ENCODE data around the gene VWA1. TPM values are rescaled to one million over a fixed set of nuclear protein-coding genes. Genes with fewer than 3 reads are reported as not detected.

VWA1 gene
- total RNA-seq, 4 donors from 2014 or later: 59.8 to 137 (median 96.4) TPM

DNA sequence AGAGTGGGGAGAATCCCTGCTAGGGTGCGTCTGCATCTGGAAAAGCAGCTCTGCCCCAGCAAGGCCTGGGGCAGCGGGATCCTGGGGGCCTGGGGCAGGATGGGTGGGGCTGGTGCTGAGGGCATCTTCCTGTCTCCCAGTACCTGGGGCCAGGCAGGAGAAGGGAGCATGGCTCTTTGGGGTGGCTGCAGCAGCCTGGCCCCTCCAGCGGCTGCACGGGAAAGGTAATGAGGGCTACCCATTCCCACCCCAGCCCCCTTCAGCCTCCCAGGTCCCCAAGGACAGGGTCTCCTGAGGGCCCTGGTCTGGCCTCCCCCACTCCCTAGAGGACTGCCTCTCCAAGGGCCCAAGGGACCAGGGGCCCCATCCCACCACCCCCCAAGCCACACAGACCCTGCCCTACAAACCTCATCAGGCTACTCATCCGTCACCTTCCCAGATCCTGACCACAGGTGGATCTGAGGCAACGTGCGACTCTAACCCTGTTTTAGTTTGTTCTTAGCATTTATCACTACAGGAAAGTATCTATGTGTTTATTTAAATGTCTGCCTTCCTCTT, 13.5 kb upstream of the VWA1 start:
- 65% methylated on average over 3 of the region's 7 CpGs; no CpG with 5 or more reads in 1 of the 2 donors for WGBS, 2 donors (ENCODE audit: low coverage in 1 of 2)
- H3K4me3 ChIP-seq: no peak overlapping the region
- H3K27ac ChIP-seq: peak overlapping the region in 2 of 4 donors; percentile 54 to 76
- no peak for ATAC-seq
- peaks cover 0 to 46% (median 8%) of the 10 kb centered on the region in 3 donors for H3K4me1 ChIP-seq
- H3K36me3 ChIP-seq: no peaks in the 10 kb centered on the region
- TF ChIP-seq EP300 (IDR thresholded peaks at IDR 0.05) (no peak), POLR2A (IDR thresholded peaks at IDR 0.05) (no peak), POLR2AphosphoS5 (IDR thresholded peaks at IDR 0.05) (no peak)
- TF ChIP-seq, protein P1, sequence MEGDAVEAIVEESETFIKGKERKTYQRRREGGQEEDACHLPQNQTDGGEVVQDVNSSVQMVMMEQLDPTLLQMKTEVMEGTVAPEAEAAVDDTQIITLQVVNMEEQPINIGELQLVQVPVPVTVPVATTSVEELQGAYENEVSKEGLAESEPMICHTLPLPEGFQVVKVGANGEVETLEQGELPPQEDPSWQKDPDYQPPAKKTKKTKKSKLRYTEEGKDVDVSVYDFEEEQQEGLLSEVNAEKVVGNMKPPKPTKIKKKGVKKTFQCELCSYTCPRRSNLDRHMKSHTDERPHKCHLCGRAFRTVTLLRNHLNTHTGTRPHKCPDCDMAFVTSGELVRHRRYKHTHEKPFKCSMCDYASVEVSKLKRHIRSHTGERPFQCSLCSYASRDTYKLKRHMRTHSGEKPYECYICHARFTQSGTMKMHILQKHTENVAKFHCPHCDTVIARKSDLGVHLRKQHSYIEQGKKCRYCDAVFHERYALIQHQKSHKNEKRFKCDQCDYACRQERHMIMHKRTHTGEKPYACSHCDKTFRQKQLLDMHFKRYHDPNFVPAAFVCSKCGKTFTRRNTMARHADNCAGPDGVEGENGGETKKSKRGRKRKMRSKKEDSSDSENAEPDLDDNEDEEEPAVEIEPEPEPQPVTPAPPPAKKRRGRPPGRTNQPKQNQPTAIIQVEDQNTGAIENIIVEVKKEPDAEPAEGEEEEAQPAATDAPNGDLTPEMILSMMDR (IDR thresholded peaks at IDR 0.05): no peak
- no peaks in the 10 kb centered on the region for H3K9me3 ChIP-seq
- no peaks in the 10 kb centered on the region for H3K27me3 ChIP-seq

DNA sequence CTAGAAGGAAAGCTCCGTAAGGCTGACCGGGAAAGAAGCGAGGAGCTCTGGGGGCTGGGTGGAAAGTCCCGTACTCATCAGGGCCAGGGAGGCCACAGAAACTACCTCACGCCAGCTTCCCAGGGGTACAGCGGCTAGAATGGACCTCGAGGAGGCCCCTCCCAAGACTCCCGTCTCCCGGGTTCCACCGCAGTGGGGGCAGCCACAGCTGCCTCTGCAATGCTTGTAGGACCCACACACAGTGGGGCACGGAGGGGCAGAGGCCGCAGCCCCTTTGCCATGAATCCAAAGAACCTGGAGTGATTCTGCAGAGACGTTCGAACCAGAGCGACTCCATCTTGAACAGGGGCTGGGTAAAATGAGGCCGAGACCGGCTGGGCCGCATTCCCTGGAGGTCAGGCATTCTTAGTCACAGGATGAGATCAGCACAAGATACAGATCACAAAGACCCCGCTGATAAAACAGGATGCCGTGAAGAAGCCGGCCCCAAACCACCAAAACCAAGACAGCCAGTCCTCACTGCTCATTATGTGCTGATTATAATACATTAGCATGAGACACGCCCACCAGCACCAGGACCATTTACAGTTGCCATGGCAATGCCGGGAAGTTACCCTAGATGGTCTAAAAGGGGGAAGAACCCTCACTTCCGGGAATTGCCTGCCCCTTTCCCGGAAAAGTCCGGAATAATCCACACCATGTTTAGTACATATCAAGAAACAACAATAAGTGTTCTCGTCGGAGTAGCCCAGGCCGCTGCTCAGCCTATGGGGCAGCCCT, 12.8 kb upstream of the VWA1 start:
- Histone ChIP-seq H3K9me3 (no peaks in the 10 kb centered on the region), H3K27me3 (no peaks in the 10 kb centered on the region), H3K27ac (peak overlapping the region in 2 of 4 donors; percentile 31 to 76), H3K4me1 (peaks cover 0 to 52% (median 8%) of the 10 kb centered on the region in 3 donors), H3K36me3 (no peaks in the 10 kb centered on the region), H3K4me3 (no peak overlapping the region)
- TF ChIP-seq EP300 (IDR thresholded peaks at IDR 0.05) (no peak), POLR2AphosphoS5 (IDR thresholded peaks at IDR 0.05) (no peak), POLR2A (IDR thresholded peaks at IDR 0.05) (no peak)
- TF ChIP-seq, protein P1 (IDR thresholded peaks at IDR 0.05): no peak
- 45 to 53% methylated on average over 7 to 15 of the region's 29 CpGs for WGBS, 2 donors (ENCODE audit: low coverage in 1 of 2)
- no peak for ATAC-seq

DNA sequence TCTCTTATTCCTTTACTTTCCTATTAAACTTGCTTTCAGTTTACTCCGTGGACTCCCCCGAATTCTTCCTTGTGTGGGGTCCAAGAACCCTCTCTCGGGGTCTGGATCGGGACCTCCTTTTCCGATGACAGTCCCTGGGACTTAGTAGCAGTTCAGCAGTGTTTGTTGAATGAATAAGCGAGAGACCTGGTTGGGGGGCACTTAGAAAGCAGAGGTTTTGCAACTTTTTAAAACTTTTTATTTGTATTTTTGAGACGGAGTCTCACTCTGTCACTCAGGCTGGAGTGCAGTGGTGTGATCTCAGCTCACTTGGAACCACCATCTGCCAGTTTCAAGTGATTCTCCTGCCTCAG, 12.3 kb upstream of the VWA1 start:
- Histone ChIP-seq H3K36me3 (no peaks in the 10 kb centered on the region), H3K27ac (peak overlapping the region in 2 of 4 donors; percentile 31 to 76), H3K27me3 (no peaks in the 10 kb centered on the region), H3K4me1 (peaks cover 0 to 56% (median 8%) of the 10 kb centered on the region in 3 donors), H3K4me3 (no peak overlapping the region), H3K9me3 (no peaks in the 10 kb centered on the region)
- 90% methylated on average over 3 to 7 of the region's 7 CpGs for WGBS, 2 donors (ENCODE audit: low coverage in 1 of 2)
- no peak for ATAC-seq
- no peak for TF ChIP-seq POLR2A (IDR thresholded peaks at IDR 0.05)
- TF ChIP-seq, protein P1 (IDR thresholded peaks at IDR 0.05): no peak
- TF ChIP-seq EP300 (IDR thresholded peaks at IDR 0.05): no peak
- TF ChIP-seq POLR2AphosphoS5 (IDR thresholded peaks at IDR 0.05): no peak

DNA sequence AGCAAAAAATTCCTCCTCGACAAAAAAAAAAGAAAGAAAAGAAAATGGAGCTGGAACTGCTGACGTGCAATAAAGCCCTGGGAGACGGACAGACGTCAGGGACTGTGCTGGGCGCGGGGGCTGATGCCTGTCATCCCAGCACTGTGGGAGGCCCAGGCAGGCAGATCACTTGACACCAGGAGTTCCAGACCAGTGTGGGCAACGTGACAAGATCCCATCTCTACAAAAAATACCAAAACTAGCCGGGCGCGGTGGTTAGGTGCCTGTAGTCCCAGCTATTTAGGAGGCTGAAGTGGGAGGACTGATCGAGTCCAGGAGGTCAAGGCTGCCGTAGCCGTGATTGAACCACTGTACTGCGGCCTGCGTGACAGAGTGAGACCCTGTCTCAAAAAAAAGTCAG, 10.8 kb upstream of the VWA1 start:
- no peak for ATAC-seq
- no peaks in the 10 kb centered on the region for H3K9me3 ChIP-seq
- no peaks in the 10 kb centered on the region for H3K36me3 ChIP-seq
- H3K27me3 ChIP-seq: no peaks in the 10 kb centered on the region
- H3K27ac ChIP-seq: no peak overlapping the region
- 68 to 87% methylated on average over 6 to 15 of the region's 15 CpGs for WGBS, 2 donors (ENCODE audit: low coverage in 1 of 2)
- peaks cover 0 to 61% (median 10%) of the 10 kb centered on the region in 3 donors for H3K4me1 ChIP-seq
- H3K4me3 ChIP-seq: no peak overlapping the region
- TF ChIP-seq EP300 (IDR thresholded peaks at IDR 0.05) (no peak), POLR2AphosphoS5 (IDR thresholded peaks at IDR 0.05) (no peak), POLR2A (IDR thresholded peaks at IDR 0.05) (no peak)
- TF ChIP-seq, protein P1 (IDR thresholded peaks at IDR 0.05): no peak

DNA sequence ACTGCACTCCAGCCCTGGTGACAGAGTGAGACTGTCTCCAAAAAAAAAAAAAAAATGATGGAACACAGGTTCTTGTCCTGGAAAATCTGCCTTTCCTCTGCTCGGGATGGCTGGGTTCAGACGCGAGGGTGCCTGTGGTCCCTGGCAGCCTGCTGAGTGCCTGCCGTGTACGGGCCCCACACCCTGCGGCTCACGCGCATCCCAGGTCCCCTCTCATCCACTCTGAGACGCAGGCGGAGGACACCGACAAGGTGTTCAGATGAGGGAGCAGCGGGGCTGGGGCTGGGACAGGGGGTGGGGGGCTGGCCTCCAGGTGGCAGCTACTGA, 10.1 kb upstream of the VWA1 start:
- peak overlapping the region in 1 of 4 donors; percentile 97 for H3K27ac ChIP-seq
- no peak for ATAC-seq
- H3K27me3 ChIP-seq: no peaks in the 10 kb centered on the region
- H3K4me1 ChIP-seq: peaks cover 0 to 63% (median 13%) of the 10 kb centered on the region in 3 donors
- WGBS, 2 donors (ENCODE audit: low coverage in 1 of 2): 37 to 40% methylated on average over 2 to 6 of the region's 12 CpGs
- no peaks in the 10 kb centered on the region for H3K9me3 ChIP-seq
- no peak overlapping the region for H3K4me3 ChIP-seq
- TF ChIP-seq EP300 (IDR thresholded peaks at IDR 0.05) (no peak), POLR2AphosphoS5 (IDR thresholded peaks at IDR 0.05) (no peak), POLR2A (IDR thresholded peaks at IDR 0.05) (no peak)
- TF ChIP-seq, protein P1 (IDR thresholded peaks at IDR 0.05): no peak
- H3K36me3 ChIP-seq: no peaks in the 10 kb centered on the region
